GM18861 (cell line): ENCODE measurements around the gene RIPOR1.
"Not testable (repeated sequence)": the region's sequence is repeated elsewhere in the genome, so short reads cannot be mapped to it uniquely, and the experiment has no call there.

Source experiments
- ATAC-seq: cut with Tn5 transposase; IDR thresholded peaks from one replicate; pipeline ENCODE4 v1.9.1; 2021; ENCODE audit not compliant: unreplicated experiment

Gene RIPOR1

DNA sequence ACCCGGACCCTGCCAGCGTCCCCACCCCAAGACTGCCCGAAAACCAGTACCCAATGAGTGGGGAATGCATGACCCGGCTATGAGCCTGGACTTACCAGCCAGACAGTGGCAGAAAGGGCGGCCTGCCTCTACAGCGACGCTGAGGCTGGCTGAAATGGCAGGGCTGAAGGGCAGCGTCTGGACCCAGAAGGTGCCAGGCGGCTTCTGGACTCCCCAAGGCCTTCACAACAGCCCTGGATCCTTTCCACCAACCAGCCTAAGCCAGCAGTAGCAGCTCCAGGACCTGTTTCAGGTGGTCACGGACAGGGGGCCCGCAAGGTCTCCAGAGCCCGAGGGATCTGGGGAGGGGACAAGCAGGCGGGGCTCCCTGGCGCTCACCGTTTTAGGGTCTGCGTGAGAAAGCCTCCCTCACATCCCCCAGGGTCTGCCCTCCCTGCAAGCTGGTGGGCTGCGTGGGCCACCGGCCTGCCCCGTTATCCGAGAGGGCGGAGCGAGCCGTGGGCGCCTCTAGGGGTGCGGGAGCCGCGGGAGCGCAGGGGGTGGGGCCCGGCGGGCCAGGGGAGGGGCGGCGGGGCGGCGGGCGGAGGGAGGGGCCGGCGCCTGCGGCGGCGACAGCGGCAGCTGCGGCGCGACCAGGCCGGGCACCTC is at the start of gene RIPOR1:
Gene RIPOR1, plus strand, starts transcription at position 608 of the 648 bp plus-strand sequence. CDS start 9,618 bp downstream, outside the sequence.
- ATAC-seq, result no peak

GRCh38 chr16:67480833-67481560 is 47.6 kb upstream of the RIPOR1 start, which contains the start of gene ATP6V0D1:
ATP6V0D1 (minus strand) TSS chr16:67481157; CDS start chr16:67481086, 71 bp downstream.
- peak; percentile 74 for ATAC-seq

- ATAC-seq, result no peak
Observed at GRCh38 chr16:67481561-67482232, 46.9 kb upstream of the RIPOR1 start.

GRCh38 chr16:67482233-67482924 is 46.2 kb upstream of the RIPOR1 start:
- no peak for ATAC-seq

GRCh38 chr16:67483150-67483549 is 45.5 kb upstream of the RIPOR1 start, which contains the start of gene AGRP:
AGRP (minus strand) TSS chr16:67483547; CDS start chr16:67483398, 149 bp downstream.
- ATAC-seq, result no peak

DNA sequence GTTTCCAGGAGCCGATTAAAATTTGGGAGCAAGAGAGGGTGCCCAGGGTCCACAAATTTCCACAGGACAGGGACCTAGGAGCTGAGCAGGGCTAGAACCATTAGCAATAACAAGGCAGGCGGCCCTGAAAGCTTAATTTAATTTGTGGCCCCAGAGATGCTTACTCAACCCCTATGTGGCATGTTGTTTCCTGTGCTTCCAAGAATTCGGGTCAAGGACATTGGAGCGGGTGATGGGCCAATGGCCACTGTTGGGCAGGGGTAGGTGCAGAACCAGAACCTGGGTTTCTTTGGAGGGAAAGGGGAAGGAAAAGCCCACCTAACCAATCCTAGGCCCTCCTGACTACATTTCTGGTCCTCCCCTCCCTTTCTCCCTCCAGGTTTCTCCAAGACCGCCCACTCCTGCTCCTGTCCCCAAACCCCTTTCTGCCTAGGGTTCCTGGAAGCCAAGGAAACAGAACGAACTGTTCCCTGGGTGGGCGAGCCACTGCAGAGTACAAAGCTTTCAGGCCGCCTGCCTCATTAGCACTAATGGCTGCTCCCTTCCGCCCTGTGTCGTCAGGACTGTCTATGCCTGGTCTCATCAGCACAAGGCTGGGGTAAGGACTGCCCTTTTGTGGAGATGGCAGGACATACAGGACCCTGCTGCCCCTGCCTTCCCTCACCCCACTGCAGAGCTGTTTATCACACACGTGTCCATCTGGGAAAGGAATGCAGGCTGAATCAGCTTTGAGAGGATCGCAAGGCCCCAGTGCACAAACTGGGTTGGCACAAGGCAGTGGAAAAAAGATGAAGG is 44.7 kb upstream of the RIPOR1 start:
- no peak for ATAC-seq

GRCh38 chr16:67486805-67487204 is 41.8 kb upstream of the RIPOR1 start:
- no peak for ATAC-seq

GRCh38 chr16:67487561-67487960 is 41.1 kb upstream of the RIPOR1 start:
- ATAC-seq, result not testable (repeated sequence)

- no peak for ATAC-seq
Observed at GRCh38 chr16:67489401-67490083, 39.1 kb upstream of the RIPOR1 start.

DNA sequence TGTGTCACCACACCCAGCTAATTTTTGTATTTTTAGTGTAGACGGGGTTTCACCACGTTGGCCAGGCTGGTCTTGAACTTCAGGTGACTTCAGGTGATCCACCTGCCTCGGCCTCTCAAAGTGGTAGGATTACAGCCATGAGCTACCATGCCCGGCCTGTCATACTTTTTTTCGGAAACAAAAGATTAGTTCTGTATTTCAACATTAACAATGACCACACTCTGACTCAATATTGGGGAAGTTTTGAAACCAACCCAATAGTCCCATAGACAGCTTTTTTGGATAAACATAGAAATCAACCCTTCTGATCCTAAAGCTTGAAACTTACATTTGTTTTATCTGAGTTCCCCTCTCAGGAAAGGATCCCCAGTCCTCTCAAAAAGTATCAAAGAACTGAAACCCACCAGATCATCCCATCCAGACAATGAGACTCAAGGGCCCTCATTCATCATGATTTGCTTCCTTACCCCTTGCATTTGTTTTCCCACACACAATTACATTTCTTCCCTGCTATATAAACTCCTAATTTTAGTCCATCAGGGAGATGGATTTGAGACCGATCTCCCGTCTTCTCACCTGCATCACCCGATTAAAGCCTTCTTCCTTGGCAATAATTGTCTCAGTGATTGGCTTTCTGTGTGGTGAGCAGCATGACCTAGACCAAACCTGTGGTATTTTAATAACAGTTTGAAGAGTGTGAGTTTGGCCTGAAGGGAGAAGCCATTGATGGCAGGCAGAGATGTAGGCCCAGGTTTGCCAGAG is 38.1 kb upstream of the RIPOR1 start:
- no peak for ATAC-seq

GRCh38 chr16:67499106-67499505 is 29.5 kb upstream of the RIPOR1 start:
- no peak for ATAC-seq

DNA sequence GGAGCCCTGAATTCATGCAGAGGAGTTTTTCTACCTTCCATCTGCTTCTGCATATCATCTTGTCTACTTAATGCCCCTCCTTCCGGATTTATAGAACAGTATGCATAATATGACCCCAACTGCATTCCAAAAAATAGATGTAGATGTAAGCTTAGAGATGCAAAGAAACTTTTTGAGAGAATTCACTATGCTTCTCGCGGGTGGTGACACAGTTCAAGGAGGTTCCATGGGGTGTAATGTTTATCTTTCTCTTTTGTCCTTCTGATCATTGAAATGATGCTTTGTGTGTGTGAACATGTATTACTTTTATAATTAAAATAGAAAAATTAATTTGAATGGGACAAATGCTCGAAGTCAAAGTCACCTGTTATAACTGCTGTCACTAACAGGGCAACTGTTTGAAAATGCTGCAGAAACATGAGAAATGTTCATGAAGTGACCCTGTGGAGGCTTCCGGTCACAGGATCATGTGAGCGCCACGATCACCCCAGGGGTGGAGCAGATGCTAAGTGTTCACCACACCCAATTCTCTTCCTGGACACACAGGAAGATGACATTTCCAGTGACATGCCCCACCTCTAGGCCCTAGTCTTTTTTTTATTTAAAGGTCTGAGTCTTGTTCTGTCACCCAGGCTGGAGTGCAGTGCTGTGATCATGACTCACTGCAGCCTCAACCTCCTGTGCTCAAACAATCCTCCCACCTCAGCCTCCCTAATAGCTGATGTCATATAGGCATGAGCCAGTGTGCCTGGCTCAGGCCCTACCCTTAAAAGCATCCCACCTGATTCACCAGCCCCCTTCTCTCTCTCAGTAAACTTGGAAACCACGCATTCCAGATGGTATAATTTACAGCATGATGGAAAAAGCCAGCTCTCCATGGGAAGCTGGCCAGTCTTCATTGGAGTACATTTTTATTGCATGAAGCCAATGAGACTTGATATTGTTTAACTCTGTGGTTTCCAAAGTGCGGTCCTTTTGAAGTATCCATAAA is 24.3 kb upstream of the RIPOR1 start:
- peak; percentile 80 for ATAC-seq

DNA sequence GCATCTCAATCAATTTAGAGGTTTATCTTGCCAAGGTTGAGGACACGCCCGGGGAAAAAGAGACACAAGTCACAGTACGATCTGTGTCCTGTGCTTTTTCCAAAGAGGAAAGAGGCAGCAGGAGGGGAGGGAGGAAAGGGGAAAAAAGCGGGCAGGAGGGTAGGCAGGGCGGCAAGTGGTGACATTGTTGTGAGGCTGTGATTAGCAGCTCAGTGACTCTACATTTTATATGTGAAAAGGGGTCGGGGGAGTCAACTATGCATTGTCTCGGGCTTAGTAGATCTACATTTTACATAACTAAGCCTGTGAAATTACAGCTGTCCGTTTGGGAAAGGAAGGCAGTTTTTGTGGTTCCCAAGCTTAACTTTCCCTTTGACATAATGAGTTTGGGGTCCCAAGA is 22.2 kb upstream of the RIPOR1 start:
- ATAC-seq, result no peak

DNA sequence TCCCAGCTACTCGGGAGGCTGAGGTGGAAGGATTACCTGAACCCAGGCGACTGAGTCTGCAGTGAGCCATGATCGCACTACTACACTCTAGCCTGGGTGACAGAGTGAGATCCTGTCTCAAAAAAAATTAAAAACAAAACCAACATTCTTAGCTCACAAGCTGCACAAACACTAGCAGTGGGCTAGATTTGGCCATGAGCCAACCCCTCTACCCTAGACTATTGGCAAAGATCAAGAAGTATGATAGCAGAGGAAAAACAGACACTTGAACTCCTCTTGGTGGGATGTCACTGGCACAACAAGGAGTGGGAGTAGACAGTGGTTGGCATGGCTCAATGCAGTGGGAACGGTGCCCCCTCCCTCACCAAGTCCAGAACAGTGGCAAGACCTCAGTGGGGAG is 19.6 kb upstream of the RIPOR1 start:
- ATAC-seq, result no peak

- ATAC-seq, result not testable (repeated sequence)
Observed at GRCh38 chr16:67513892-67514291, 14.7 kb upstream of the RIPOR1 start.

- ATAC-seq, result peak; percentile 54
Observed at GRCh38 chr16:67514382-67514828, 14.2 kb upstream of the RIPOR1 start.

DNA sequence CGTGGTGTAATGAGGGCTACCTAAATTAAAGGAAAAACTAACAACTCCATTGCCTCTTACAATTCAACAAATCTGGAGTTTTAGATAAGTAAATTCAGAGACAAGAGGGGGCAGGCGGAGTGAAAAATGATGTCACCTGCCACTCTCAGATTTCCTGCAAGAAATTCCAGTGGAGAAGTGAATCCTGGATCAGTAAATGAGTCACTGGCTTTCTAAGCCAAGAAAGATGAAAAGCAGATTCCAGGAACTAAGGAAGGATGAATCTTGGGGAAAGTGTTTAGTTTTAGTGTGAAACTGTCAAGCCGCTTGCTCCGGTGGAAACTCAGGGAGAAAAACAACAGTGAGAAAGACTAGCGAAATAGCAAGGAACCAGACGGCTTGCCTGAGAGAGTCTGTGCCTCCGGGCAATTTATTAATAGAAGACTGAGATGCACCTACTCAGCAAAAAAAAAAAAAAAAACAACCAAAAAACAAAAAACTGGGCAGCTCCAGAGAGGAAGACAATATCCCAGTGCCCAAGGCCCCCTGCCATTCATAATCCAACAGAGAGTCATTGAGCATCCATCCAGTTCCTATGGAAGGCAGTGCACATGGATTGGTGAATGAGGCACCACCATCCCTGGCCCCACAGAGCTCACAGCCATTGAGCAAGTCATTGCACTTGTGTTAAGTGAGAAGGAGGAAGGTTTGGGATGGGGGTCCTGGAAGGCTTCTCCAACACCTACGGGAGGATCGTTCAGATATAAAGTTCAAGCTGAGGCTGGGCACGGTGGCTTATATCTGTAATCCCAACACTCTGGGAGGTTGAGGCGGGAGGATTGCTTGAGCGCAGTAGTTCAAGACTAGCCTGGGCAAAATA is 12.1 kb upstream of the RIPOR1 start:
- no peak for ATAC-seq
